KBM-7 (cell line): ENCODE results near the gene CLEC4E.
"Not testable (repeated sequence)": the region's sequence is repeated elsewhere in the genome, so short reads cannot be mapped to it uniquely, and the experiment has no call there.

Experiments
- DNase-seq: peaks from one replicate; pipeline ENCODE4 v3.0.0-alpha.2; 2015
- in situ Hi-C: fragments of 300-500 bp; cut with MboI; formaldehyde crosslinking; loops from 2 replicates; pipeline ENCODE4 v1.14.3; 2020; ENCODE audit warnings: low sequenced_read_pairs, low pct_unique_long_range_greater_than_20kb, mixed read lengths

CLEC4E gene

DNA sequence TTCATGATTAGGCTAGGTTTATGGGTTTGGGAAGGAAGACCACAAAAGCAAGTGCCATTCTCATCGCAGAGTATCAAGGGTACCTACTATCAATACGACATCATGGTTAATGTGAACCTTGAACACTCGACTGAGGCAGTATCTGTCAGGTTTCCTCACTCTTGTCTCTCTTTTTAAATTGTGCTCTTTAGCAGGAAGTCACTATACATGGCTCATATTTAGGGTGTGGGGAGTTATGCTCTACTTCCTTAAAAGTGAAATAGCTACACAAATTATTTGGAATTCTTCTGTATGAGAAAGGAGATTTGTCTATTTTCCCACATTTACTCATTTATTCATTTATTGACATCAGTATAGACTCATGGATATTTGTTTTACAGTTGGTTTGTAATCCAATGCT, 5.9 kb upstream of the CLEC4E start:
- in situ Hi-C loops = no loop called here
- DNase-seq = no peak

DNA sequence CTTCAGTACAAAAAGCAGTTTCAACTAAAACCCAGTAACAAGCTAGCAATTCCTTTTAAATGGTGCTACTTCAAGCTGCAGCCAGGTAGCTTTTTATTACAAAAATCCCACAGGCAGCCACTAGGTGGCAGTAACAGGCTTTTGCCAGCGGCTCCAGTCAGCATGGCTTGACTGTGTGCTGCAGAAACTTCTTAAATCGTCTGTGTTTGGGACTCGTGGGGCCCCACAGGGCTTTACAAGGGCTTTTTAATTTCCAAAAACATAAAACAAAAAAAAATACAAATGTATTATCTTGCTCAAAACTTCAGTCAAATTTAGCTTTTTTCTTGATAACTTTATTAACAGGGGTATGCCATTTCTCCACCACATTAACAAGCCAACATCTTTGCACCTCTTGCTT, 3.6 kb upstream of the CLEC4E start:
- in situ Hi-C loops = no loop called here
- DNase-seq = peak; percentile 74

DNA sequence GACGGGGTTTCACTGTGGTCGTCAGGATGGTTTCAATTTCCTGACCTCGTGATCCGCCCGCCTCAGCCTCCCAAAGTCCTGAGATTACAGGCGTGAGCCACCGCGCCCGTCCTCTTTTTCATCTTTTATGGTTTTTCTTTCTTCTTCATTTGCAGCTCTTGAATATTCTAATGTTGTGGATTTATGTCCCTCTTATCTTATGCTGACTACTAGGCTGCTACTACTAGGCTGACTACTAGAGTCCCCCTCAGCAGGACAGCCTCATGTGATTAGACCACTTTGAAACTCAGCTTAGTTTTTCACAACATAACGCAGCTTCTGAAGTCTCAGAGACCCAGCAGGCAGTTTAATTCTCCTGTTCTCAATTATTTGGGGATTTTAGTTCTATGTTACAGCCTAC, 857 bp upstream of the CLEC4E start:
- DNase-seq = no peak
- in situ Hi-C loops = no loop called here

- in situ Hi-C loops = not testable (repeated sequence)
- peak; percentile 84 for DNase-seq
Measured at GRCh38 chr12:8537820-8538219, 2.9 kb downstream of the CLEC4E start.

- DNase-seq = no peak
- in situ Hi-C loops = no loop called here
Measured at GRCh38 chr12:8532045-8532444, 8.7 kb downstream of the CLEC4E start.

- DNase-seq = no peak
- in situ Hi-C loops = no loop called here
Measured at GRCh38 chr12:8527250-8528130, 13.2 kb downstream of the CLEC4E start.

DNA sequence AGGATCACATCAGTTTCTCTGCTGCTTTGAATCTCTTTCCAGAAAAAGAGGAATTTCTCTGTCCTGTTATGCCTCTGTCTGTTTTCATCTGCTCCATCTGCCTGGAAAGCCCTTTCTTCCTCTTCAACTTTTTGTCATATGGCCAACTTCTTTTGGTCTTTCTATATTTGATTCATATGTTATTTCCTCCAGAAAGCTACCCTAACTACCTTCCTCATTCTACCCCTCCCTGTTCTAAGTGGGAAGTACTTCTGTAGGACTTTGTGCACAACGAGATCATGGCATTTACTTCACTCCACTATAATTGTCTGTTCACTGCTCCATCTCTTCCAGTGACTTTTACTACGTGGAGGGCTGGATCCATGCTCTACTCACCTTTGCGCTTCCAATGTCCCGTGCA, 21.5 kb downstream of the CLEC4E start:
- peak; percentile 5 for DNase-seq
- in situ Hi-C loops = no loop called here

- in situ Hi-C loops = no loop called here
- DNase-seq = no peak
Measured at GRCh38 chr12:8517971-8518370, 22.7 kb downstream of the CLEC4E start.

DNA sequence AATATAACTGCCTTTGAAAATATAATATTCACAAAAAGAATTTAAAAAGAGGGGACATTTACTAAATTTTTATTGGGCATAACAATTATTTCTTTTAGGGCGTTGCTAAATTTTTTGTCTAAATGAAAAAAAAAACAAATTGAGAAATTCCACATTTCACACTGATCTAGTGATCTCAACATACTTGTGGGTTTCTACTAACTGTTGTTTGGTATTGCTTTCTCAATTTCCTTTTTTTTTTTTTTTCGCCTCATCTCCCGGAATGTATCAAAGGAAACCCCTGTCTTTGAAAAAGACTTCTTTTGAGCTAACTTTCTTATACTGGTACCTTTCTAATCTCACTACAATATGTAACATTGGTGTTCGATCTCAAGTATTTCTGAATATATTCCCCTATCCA, 27.4 kb downstream of the CLEC4E start, which contains the start of gene CLEC4D:
CLEC4D (plus strand) TSS at position 248 of the 400 bp plus-strand sequence. CDS start 230 bp downstream, outside the sequence.
- DNase-seq = no peak
- in situ Hi-C loops = no loop called here

GRCh38 chr12:8508910-8509841, 31.5 kb downstream of the CLEC4E start:
- DNase-seq = no peak
- in situ Hi-C loops = no loop called here

DNA sequence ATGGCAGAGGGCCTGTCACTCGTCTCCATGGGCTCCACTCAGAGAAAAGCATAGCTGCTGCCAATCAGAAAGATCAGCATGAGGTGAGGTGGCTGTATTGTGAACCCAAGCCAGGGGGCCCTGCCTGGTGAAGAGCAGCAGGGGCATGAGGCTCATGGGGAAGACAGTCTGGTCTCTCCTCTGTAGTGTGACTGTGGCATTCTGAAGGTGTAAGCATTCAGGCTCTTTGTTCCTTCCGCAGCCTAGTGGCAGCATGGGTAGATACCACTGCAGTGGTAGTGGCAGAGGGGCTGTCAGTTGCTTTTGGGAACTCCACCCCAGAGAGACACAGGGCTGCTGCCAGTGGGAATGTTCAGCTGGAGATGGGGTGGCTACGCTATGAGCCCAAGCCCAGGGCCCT, 32.5 kb downstream of the CLEC4E start:
- in situ Hi-C loops = no loop called here
- DNase-seq = no peak

DNA sequence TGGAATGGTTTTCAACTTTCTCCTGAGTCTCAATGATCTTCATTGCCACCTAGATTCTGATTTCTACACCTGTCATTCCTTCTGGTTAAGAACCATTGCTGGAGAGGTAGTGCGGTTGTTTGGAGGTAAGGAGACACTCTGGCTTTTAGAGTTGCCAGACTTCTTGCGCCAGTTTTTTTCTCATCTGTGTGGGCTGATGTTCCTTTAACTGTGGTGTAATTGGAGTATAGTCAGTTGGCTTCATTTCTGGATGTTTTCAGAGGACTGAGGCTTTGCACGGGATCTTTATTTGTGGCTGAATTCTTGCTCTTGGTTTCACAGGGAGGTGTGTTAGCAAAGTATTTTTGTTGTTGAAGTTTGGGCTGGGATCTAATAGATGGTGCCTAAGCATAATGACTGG, 33.1 kb downstream of the CLEC4E start:
- in situ Hi-C loops = no loop called here
- no peak for DNase-seq

DNA sequence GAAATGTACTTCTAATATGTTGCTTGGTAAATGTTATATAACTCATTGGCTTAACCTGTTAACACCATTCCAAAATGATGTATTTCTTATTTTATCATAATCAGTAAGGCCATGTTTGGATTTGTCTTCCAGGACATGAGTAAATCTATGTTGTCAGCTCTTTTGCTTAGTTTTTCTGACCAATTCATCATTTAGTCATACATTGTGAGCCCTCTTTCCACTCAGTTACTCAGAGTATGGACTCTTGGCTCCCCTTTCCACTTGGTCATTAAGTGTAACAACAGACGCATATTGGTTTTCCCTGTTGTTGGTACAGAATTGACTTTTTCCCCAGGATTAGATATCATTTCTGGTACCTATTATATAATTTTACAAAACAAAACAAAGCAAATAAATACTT, 36.4 kb downstream of the CLEC4E start:
- no peak for DNase-seq
- in situ Hi-C loops = no loop called here

GRCh38 chr12:8501720-8502119, 39.0 kb downstream of the CLEC4E start:
- peak; percentile 69 for DNase-seq
- in situ Hi-C loops = no loop called here

DNA sequence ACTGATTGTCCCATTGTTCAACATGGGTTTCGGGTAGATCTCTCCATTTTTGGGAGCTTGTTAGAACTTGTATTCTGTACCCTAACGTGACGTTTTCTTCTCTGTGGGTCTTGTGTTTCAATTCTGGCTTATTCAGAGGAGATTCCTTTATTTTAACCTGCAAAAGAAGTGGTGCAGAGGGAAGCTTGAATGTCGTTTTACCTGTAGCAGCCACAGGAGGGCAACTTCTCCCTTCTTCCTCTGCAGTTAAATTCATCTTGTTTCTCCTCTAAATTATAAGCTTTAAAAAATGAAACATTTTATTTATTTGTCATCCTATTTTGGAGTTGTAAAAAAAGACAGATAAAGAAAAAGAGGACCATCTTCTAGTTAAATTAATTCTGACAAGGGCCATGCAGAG, 41.1 kb downstream of the CLEC4E start:
- in situ Hi-C loops = no loop called here

DNA sequence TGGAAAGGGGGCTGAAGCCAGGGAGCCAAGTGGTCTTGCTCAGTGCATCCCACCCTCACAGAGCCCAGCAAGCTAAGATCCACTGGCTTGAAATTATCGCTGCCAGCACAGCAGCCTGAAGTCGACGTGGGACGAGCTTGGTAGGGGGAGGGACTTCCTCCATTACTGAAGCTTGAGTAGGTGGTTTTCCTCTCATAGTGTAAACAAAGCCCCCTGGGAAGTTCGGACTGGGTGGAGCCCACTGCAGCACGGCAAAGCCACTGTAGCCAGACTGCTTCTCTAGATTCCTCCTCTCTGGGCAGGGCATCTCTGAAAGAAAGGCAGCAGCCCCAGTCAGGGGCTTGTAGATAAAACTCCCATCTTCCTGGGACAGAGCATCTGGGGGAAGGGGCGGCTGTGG, 44.6 kb downstream of the CLEC4E start:
- in situ Hi-C loops, DNase-seq: not testable (repeated sequence)

More for the DNA sequence above, 41.1 kb downstream of the CLEC4E start:
- DNase-seq = peak; percentile 8

- in situ Hi-C loops, DNase-seq: not testable (repeated sequence)
Measured at GRCh38 chr12:8495671-8496070, 45.0 kb downstream of the CLEC4E start.

- DNase-seq = peak; percentile 86
- in situ Hi-C loops = no loop called here
Measured at GRCh38 chr12:8493084-8493483, 47.6 kb downstream of the CLEC4E start.

DNA sequence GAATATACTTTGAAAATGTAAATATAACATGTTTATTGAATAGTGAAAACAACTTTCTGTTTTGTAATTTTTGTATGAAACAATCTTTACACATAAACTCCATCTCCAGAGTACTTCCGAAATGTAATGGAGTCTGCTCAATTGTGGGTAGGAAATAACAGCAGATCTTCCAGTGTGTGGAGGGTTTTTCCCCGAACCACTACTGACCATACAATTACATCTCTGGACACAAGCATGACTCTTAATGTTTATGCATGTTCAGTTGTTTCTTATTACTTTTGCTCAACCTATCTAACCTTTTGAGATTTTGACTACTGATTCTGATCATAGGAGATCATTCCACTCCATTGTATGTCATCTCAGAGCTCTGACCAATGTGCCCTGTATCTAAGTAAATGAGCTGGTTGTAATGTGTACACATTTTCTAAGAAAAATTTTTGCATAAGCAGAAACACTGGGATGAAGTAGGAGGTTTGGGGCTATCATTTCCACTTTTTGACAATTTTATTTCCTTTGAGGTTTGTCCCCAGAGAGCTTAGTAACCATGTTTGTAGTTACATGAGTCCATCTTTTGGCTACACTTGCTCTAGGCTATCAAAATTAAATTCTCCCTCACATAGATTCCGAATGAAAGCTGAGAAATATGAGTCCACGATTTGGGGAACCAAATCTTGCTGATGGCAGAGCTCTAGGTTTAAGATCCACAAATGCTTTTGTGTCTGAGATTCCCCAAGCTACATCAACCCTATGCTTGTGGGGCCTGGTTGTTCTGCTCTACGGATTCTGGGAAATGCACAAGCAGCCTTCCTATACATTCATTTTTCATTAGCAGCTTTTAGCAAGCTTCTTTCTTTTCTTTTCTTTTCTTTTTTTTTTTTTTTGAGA, 48.8 kb downstream of the CLEC4E start:
- DNase-seq = no peak
- in situ Hi-C loops = no loop called here
